ENCODE data around the gene KDM3A. TPM values are rescaled to one million over a fixed set of nuclear protein-coding genes. Genes with fewer than 3 reads are reported as not detected.

The KDM3A gene
- total RNA-seq, 2 experiments from 2014 or later, result 55.6 to 64.9 TPM

- Mint-ChIP-seq H3K27me3 (no peaks in the 10 kb centered on the region), H3K4me1 (ENCODE audit: low read depth) (no peaks in the 10 kb centered on the region), H3K9me3 (no peaks in the 10 kb centered on the region), H3K36me3 (peaks cover 53% of the 10 kb centered on the region), H3K4me3 (no peak overlapping the region), H3K27ac (no peak overlapping the region)
- intact Hi-C loops (cut with micrococcal nuclease), result no loop called here
- ChIA-PET CTCF (no interaction called here), POLR2A (no interaction called here)
- no peak for DNase-seq
Observed at GRCh38 chr2:86507600-86507999, 66.4 kb downstream of the KDM3A start.

GRCh38 chr2:86510436-86510933, 69.3 kb downstream of the KDM3A start:
- no peaks in the 10 kb centered on the region for H3K9me3 Mint-ChIP-seq
- no peaks in the 10 kb centered on the region for H3K4me1 Mint-ChIP-seq (ENCODE audit: low read depth)
- H3K27ac Mint-ChIP-seq, result no peak overlapping the region
- DNase-seq, result no peak
- peaks cover 27% of the 10 kb centered on the region for H3K36me3 Mint-ChIP-seq
- no peaks in the 10 kb centered on the region for H3K27me3 Mint-ChIP-seq
- ChIA-PET POLR2A (no interaction called here), CTCF (no interaction called here)
- intact Hi-C loops (cut with micrococcal nuclease), result no loop called here
- H3K4me3 Mint-ChIP-seq, result no peak overlapping the region

DNA sequence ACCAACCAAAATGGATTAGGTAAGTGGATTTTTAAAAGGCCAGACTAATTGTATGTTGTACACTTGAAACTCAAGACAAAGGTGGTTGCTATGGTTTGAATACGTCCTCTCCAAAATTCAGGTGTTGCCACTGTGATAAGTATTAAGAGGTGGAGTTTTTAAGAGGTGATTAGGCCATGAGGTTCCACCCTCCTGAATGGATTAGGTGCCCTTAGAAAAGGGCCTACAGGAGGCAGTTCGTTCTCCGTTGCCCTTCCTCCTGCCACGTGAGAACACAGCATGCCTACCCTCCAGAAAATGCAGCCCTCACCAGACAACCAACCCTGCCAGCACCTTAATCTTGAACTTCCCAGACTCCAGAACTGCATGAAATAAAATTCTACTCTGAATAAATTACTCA, 70.9 kb downstream of the KDM3A start:
- DNase-seq, result no peak
- H3K9me3 Mint-ChIP-seq, result no peaks in the 10 kb centered on the region

DNA sequence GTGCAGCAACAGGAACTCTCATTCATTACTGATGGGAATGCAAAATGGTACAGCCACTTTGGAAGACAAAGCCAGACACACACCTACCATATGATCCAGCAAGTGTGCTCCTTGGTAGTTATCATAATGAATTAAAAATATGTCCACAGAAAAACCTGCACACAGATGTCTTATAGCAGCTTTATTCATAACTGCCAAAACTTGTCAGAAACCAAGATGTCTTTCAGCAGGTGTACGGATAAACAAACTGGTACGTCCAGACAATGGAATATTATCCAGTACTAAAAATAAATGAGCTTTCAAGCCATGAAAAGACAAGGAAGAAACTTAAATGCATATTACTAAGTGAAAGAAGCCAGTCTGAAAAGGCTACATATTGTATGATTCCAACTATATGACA, 71.7 kb downstream of the KDM3A start:
- ChIA-PET POLR2A (no interaction called here), CTCF (no interaction called here)
- H3K36me3 Mint-ChIP-seq, result peaks cover 16% of the 10 kb centered on the region
- H3K27ac Mint-ChIP-seq, result no peak overlapping the region
- no peak for DNase-seq
- intact Hi-C loops (cut with micrococcal nuclease), result no loop called here
- no peak overlapping the region for H3K4me3 Mint-ChIP-seq
- no peaks in the 10 kb centered on the region for H3K9me3 Mint-ChIP-seq
- H3K4me1 Mint-ChIP-seq (ENCODE audit: low read depth), result no peaks in the 10 kb centered on the region
- no peaks in the 10 kb centered on the region for H3K27me3 Mint-ChIP-seq

More for the DNA sequence above, 70.9 kb downstream of the KDM3A start:
- Mint-ChIP-seq H3K4me3 (no peak overlapping the region), H3K36me3 (peaks cover 20% of the 10 kb centered on the region), H3K27me3 (no peaks in the 10 kb centered on the region), H3K27ac (no peak overlapping the region), H3K4me1 (ENCODE audit: low read depth) (no peaks in the 10 kb centered on the region)
- POLR2A ChIA-PET, result no interaction called here
- CTCF ChIA-PET, result no interaction called here
- intact Hi-C loops (cut with micrococcal nuclease), result no loop called here

- no peaks in the 10 kb centered on the region for H3K4me1 Mint-ChIP-seq (ENCODE audit: low read depth)
- H3K27ac Mint-ChIP-seq, result no peak overlapping the region
- no peaks in the 10 kb centered on the region for H3K9me3 Mint-ChIP-seq
- ChIA-PET POLR2A (no interaction called here), CTCF (no interaction called here)
- H3K36me3 Mint-ChIP-seq, result peaks cover 13% of the 10 kb centered on the region
- no peaks in the 10 kb centered on the region for H3K27me3 Mint-ChIP-seq
- DNase-seq, result no peak
- H3K4me3 Mint-ChIP-seq, result no peak overlapping the region
- intact Hi-C loops (cut with micrococcal nuclease), result no loop called here
Observed at GRCh38 chr2:86513948-86514660, 72.9 kb downstream of the KDM3A start.

DNA sequence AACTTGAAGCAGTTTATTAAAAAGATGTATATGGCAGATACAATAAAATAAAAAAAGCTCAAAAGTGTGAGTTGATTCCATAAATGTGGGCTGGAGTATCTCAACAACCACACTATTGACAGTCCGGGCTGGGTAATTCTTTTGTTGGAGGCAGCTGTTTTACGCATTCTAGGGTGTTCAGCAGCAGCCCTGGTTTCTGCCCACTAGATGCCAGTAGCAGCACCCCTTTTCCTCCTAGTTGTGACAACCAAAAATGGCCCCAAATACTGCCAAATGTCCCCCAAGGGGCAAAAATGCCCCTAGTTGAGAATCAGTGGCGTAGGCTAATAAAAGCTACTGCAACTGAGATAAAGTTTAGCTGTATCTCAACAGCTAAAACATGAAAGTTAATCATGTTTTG, 77.3 kb downstream of the KDM3A start:
- ChIA-PET CTCF (interaction anchor here (0.9 to 1.2 kb wide), 4 partner anchors 12 to 103 kb away, joined by 3 read pairs; no protein-coding TSS in a partner anchor), POLR2A (no interaction called here)
- H3K9me3 Mint-ChIP-seq, result no peaks in the 10 kb centered on the region
- H3K4me1 Mint-ChIP-seq (ENCODE audit: low read depth), result no peaks in the 10 kb centered on the region
- H3K27ac Mint-ChIP-seq, result no peak overlapping the region
- H3K36me3 Mint-ChIP-seq, result peaks cover 5% of the 10 kb centered on the region
- peak; percentile 37 for DNase-seq
- H3K27me3 Mint-ChIP-seq, result no peaks in the 10 kb centered on the region
- no peak overlapping the region for H3K4me3 Mint-ChIP-seq
- intact Hi-C loops (cut with micrococcal nuclease), result no loop called here

- Mint-ChIP-seq H3K27me3 (no peaks in the 10 kb centered on the region), H3K27ac (no peak overlapping the region), H3K36me3 (peaks cover 5% of the 10 kb centered on the region), H3K9me3 (no peaks in the 10 kb centered on the region), H3K4me1 (ENCODE audit: low read depth) (no peaks in the 10 kb centered on the region), H3K4me3 (no peak overlapping the region)
- no peak for DNase-seq
- intact Hi-C loops (cut with micrococcal nuclease), result no loop called here
- POLR2A ChIA-PET, result no interaction called here
- CTCF ChIA-PET, result no interaction called here
Observed at GRCh38 chr2:86519349-86519748, 78.2 kb downstream of the KDM3A start.

DNA sequence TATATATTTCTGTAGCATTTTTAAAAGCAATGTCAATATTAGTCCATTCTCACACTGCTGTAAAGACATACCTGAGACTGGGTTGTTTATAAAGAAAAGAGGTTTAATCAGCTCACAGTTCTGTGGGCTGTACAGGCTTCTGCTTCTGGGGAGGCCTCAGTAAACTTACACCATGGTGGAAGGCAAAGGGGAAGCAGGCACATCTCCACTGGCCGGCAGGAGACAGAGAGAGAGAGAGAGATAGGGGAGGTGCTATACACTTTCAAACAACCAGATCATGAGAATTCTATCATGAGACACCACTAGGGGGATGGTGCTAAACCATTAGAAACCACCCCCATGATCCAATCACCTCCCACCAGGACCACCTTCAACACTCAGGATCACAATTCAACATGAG, 79.0 kb downstream of the KDM3A start:
- Mint-ChIP-seq H3K4me3 (no peak overlapping the region), H3K36me3 (peaks cover 5% of the 10 kb centered on the region), H3K27me3 (no peaks in the 10 kb centered on the region), H3K27ac (no peak overlapping the region), H3K9me3 (no peaks in the 10 kb centered on the region), H3K4me1 (ENCODE audit: low read depth) (no peaks in the 10 kb centered on the region)
- ChIA-PET CTCF (no interaction called here), POLR2A (no interaction called here)
- DNase-seq, result peak; percentile 18
- intact Hi-C loops (cut with micrococcal nuclease), result no loop called here

GRCh38 chr2:86521922-86522321, 80.8 kb downstream of the KDM3A start:
- CTCF ChIA-PET, result no interaction called here
- Mint-ChIP-seq H3K4me3 (no peak overlapping the region), H3K9me3 (no peaks in the 10 kb centered on the region), H3K36me3 (peaks cover 12% of the 10 kb centered on the region), H3K4me1 (ENCODE audit: low read depth) (no peaks in the 10 kb centered on the region), H3K27me3 (no peaks in the 10 kb centered on the region), H3K27ac (no peak overlapping the region)
- DNase-seq, result no peak
- intact Hi-C loops (cut with micrococcal nuclease), result no loop called here
- POLR2A ChIA-PET, result no interaction called here

GRCh38 chr2:86522711-86523110, 81.5 kb downstream of the KDM3A start:
- POLR2A ChIA-PET, result no interaction called here
- H3K27me3 Mint-ChIP-seq, result no peaks in the 10 kb centered on the region
- H3K9me3 Mint-ChIP-seq, result no peaks in the 10 kb centered on the region
- no peaks in the 10 kb centered on the region for H3K4me1 Mint-ChIP-seq (ENCODE audit: low read depth)
- no peak overlapping the region for H3K4me3 Mint-ChIP-seq
- CTCF ChIA-PET, result no interaction called here
- no peak for DNase-seq
- no peak overlapping the region for H3K27ac Mint-ChIP-seq
- intact Hi-C loops (cut with micrococcal nuclease), result no loop called here
- H3K36me3 Mint-ChIP-seq, result peaks cover 12% of the 10 kb centered on the region

DNA sequence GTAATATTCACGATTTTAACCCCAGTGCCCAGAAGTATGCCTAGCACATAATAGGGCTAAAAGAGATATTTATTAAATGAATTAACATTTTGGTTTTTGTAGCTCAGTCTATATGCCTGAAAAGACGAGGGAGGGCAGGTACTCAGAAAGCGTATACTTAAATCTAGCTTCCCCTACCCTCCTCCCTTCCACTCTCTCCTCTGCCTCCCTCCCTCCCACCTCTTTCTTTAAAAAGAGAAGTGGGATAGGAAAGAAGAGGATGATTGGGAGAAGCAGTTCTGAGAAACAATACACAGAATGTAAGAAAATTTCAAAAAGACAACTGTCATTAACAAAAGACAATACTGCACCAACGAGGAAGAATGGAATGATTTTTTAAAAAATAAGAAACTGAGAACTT, 82.3 kb downstream of the KDM3A start:
- peaks cover 17% of the 10 kb centered on the region for H3K36me3 Mint-ChIP-seq
- H3K4me3 Mint-ChIP-seq, result no peak overlapping the region
- no peaks in the 10 kb centered on the region for H3K9me3 Mint-ChIP-seq
- no peaks in the 10 kb centered on the region for H3K4me1 Mint-ChIP-seq (ENCODE audit: low read depth)
- H3K27me3 Mint-ChIP-seq, result no peaks in the 10 kb centered on the region
- intact Hi-C loops (cut with micrococcal nuclease), result no loop called here
- no peak overlapping the region for H3K27ac Mint-ChIP-seq
- POLR2A ChIA-PET, result no interaction called here
- CTCF ChIA-PET, result no interaction called here
- no peak for DNase-seq

GRCh38 chr2:86525421-86526340, 84.5 kb downstream of the KDM3A start:
- H3K27ac Mint-ChIP-seq, result no peak overlapping the region
- no peak overlapping the region for H3K4me3 Mint-ChIP-seq
- no peaks in the 10 kb centered on the region for H3K9me3 Mint-ChIP-seq
- CTCF ChIA-PET, result no interaction called here
- H3K27me3 Mint-ChIP-seq, result no peaks in the 10 kb centered on the region
- H3K4me1 Mint-ChIP-seq (ENCODE audit: low read depth), result no peaks in the 10 kb centered on the region
- H3K36me3 Mint-ChIP-seq, result peaks cover 13% of the 10 kb centered on the region
- POLR2A ChIA-PET, result no interaction called here
- intact Hi-C loops (cut with micrococcal nuclease), result no loop called here
- no peak for DNase-seq

- CTCF ChIA-PET, result no interaction called here
- POLR2A ChIA-PET, result no interaction called here
- Mint-ChIP-seq H3K27ac (no peak overlapping the region), H3K9me3 (peaks cover 19% of the 10 kb centered on the region), H3K27me3 (no peaks in the 10 kb centered on the region), H3K4me1 (ENCODE audit: low read depth) (peaks cover 25% of the 10 kb centered on the region), H3K36me3 (peaks cover 24% of the 10 kb centered on the region), H3K4me3 (no peak overlapping the region)
- DNase-seq, result no peak
- intact Hi-C loops (cut with micrococcal nuclease), result no loop called here
Observed at GRCh38 chr2:86533589-86533988, 92.4 kb downstream of the KDM3A start.
